Stimulated activated CD8-positive, alpha-beta memory T cell treated with anti-CD3 and anti-CD28 coated beads, Interleukin-15, amount 100 ng/mL, for 48 hours (primary cell): ENCODE data around the gene MMEL1.
"Not testable (repeated sequence)": the region's sequence is repeated elsewhere in the genome, so short reads cannot be mapped to it uniquely, and the experiment has no call there.

ENCODE experiments used
- DNase-seq, 2 donors: peaks; one replicate each; pipeline ENCODE4 v3.0.0-alpha.2; 2020; ENCODE audit warnings: low read depth in 2 of 2

The MMEL1 gene

GRCh38 chr1:2632561-2633361 lies at the start of gene MMEL1:
Gene MMEL1 (minus strand): TSS chr1:2633016. CDS start chr1:2629484, 3,532 bp downstream.
- no peak for DNase-seq

GRCh38 chr1:2676726-2677125 lies 43.9 kb upstream of the MMEL1 start:
- not testable (repeated sequence) for DNase-seq

DNA sequence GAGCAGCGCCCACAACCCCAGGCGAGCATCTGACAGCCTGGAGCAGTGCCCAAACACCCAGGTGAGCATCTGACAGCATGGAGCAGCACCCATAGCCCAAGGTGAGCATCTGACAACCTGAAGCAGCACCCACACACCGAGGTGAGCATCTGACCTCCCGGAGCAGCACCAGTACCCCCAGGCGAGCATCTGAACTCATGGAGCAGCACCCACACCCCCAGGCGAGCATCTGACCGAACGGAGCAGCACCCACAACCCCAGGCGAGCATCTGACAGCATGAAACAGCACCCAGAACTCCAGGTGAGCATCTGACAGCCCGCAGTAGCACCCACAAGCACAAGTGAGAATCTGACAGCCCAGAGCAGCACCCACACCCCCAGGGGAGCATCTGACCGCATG lies 38.8 kb upstream of the MMEL1 start:
- DNase-seq: not testable (repeated sequence)

DNA sequence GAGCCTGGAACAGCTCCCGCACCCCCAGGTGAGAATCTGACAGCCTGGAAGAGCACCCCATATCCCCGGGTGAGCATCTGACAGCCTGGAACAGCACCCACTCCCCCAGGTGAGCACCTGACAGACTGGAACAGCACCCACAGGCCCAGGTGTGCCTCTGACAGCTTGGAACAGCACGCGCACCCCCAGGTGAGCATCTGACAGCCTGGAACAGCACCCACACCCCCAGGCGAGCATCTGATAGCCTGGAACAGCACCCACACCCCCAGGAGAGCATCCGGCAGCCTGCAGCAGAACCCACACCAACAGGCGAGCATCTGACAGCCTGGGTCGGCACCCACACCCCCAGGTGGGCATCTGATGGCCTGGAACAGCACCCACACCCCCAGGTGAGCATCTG lies 27.0 kb upstream of the MMEL1 start:
- not testable (repeated sequence) for DNase-seq

DNA sequence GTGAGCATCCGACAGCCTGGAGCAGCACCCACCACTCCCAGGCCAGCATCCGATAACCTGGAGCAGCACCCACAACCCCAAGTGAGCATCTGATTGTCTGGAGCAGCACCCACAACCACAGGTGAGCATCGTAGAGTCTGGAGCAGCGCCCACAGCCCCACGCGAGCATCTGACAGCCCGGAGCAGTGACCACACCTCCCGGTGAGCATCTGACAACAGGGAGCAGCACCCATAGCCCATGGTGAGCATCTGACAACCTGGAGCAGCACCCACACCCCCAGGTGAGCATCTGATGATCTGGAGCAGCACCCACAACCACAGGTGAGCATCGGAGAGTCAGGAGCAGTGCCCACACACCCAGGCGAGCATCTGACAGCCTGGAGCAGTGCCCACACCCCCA lies 25.1 kb upstream of the MMEL1 start:
- not testable (repeated sequence) for DNase-seq

DNA sequence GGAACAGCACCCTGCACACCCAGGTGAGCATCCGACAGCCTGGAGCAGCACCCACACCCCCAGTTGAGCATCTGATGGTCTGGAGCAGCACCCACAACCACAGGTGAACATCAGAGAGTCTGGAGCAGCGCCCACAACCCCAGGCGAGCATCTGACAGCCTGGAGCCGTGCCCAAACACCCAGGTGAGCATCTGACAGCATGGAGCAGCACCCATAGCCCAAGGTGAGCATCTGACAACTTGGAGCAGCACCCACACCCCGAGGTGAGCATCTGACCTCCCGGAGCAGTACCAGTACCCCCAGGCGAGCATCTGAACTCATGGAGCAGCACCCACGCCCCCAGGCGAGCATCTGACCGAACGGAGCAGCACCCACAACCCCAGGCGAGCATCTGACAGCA lies 24.3 kb upstream of the MMEL1 start:
- DNase-seq: not testable (repeated sequence)

DNA sequence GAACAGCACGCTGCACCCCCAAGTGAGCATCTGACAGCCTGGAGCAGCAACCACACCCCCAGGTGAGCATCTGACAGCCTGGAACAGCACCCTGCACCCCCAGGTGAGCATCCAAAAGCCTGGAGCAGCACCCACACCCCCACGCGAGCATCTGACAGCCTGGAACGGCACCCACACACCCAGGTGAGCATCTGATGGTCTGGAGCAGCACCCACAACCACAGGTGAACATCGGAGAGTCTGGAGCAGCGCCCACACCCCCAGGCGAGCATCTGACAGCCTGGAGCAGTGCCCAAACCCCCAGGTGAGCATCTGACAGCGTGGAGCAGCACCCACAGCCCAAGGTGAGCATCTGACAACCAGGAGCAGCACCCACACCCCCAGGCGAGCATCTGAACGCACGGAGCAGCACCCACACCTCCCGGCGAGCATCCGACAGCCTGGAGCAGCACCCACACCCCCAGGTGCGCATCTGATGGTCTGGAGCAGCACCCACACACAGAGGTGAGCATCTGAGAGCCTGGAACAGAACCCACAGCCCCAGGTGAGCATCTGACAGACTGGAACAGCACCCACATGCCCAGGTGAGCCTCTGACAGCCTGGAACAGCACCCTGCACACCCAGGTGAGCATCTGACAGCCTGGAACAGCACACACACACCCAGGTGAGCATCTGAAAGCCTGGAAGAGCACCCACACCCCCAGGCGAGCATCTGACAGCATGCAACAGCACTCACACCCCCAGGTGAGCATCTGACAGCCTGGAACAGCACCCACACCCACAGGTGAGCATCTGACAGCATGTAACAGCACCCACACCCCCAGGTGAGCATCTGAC lies 23.0 kb upstream of the MMEL1 start:
- not testable (repeated sequence) for DNase-seq

- not testable (repeated sequence) for DNase-seq
Observed at GRCh38 chr1:2654443-2654948, 21.7 kb upstream of the MMEL1 start.

DNA sequence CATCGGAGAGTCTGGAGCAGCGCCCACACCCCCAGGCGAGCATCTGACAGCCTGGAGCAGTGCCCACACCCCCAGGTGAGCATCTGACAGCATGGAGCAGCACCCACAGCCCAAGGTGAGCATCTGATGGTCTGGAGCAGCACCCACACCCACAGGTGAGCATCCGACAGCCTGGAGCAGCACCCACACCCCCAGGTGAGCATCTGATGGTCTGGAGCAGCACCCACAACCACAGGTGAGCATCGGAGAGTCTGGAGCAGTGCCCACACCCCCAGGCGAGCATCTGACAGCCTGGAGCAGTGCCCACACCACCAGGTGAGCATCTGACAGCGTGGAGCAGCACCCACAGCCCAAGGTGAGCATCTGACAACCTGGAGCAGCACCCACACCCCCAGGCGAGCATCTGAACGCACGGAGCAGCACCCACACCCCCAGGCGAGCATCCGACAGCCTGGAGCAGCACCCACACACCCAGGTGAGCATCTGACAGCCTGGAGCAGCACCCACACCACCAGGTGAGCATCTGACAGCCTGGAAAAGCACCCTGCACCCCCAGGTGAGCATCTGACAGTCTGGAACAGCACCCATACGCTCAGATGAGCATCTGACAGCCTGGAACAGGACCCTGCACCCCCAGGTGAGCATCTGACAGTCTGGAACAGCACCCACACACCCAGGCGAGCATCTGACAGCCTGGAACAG lies 21.1 kb upstream of the MMEL1 start:
- not testable (repeated sequence) for DNase-seq

- DNase-seq: not testable (repeated sequence)
Observed at GRCh38 chr1:2652926-2653571, 20.2 kb upstream of the MMEL1 start.

DNA sequence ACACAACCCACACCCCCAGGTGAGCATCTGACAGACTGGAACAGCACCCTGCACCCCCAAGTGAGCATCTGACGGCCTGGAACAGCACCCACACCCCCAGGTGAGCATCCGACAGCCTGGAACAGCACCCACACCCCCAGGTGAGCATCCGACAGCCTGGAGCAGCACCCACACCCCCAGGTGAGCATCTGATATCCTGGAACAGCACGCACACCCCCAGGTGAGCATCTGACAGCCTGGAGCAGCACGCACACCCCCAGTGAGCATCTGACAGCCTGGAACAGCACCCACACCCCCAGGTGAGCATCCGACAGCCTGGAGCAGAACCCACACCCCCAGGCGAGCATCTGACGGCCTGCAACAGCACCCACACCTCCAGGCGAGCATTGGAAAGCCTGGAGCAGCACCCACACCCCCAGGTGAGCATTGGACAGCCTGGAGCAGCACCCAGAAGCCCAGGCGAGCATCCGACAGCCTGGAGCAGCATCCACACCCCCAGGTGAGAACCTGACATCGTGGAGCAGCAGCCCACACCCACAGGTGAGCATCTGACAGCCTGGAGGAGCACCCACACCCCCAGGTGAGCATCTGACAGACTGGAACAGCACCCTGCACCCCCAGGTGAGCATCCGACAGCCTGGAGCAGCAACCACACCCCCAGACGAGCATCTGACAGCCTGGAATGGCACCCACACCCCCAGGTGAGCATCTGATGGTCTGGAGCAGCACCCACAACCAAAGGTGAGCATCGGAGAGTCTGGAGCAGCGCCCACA lies 19.5 kb upstream of the MMEL1 start:
- DNase-seq: not testable (repeated sequence)

DNA sequence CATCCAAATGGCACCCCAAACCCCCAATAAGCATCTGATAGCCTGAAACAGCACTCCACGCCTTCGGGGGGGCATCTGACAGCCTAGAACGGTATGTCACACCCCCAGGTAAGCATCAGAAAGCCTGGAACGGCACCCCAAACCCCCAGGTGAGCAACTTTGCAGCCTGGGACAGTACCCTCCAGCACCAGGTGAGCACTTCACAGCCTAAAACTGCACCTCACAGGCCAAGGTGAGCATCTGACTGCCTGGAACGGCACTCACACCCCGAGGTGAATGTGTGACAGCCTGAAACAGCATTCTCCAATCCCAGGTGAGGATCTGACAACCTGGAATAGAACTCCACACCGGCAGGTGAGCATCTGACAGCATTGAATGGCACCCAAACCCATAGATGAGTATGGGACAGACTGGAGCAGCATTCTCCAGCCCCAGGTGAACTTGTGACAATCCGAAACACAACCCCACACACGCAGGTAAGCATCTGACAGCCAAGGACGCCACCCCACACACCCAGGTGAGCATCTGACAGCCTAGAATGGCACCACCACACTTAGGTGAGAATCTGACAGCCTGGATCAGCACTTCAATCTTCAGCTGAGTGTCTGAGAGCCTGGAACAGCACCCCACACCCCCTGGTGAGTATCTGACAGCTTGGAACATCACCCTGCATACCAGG lies 18.3 kb upstream of the MMEL1 start:
- DNase-seq: no peak

- no peak for DNase-seq
Observed at GRCh38 chr1:2646837-2647236, 14.0 kb upstream of the MMEL1 start.

- no peak for DNase-seq
Observed at GRCh38 chr1:2645776-2646175, 13.0 kb upstream of the MMEL1 start.

GRCh38 chr1:2645143-2645542 lies 12.3 kb upstream of the MMEL1 start:
- DNase-seq: no peak

DNA sequence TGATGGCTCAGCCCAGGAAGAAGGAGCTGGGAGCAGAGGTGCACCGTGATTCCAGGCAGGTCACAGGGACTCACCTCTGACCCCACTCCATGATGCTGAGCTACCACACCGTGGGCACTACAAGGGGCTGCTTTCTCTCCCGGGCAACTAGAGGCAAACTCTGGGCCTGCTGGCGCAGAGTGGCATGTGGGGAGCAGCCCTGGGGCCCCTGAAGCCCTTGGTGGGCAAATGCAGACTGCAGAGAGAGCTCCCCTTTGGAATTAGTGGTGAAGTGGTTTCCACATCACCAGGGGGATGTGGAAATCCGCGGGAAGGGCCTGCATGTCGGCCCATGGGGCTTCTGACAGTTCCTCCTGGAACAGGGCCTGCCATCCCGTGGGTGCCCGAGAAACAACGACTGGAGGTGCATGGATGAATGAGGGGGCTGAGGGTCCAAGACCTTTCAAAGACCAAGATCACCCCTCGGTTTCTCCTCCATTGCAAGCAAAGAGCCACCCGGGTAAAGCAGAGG lies 11.8 kb upstream of the MMEL1 start:
- DNase-seq: no peak

GRCh38 chr1:2644171-2644570 lies 11.4 kb upstream of the MMEL1 start:
- no peak for DNase-seq

- DNase-seq: no peak
Observed at GRCh38 chr1:2643414-2644077, 10.7 kb upstream of the MMEL1 start.
